OCI-LY7 (cell line): ENCODE results near the gene RPL12. TPM values are rescaled to one million over a fixed set of nuclear protein-coding genes. Genes with fewer than 3 reads are reported as not detected.
A peak's percentile ranks its signal among the peaks of the same experiment; 100 is the strongest.

Experiments used
- BruUV-seq: library from RNA; stranded (reverse); fragments of 400-500 nt; replicated peaks from 2 replicates; lab custom pipeline; 2021; lab: Mats Ljungman, UMichigan
- CTCF ChIA-PET: fragments of 300-600 bp; sonication (Branson Sonifier 250); formaldehyde crosslinking; loops from one replicate; lab custom pipeline; 2022; ENCODE audit warnings: antibody characterized with exemption; ENCODE audit not compliant: unreplicated experiment; lab: Charles Lee
- POLR2A ChIA-PET: fragments of 300-600 bp; sonication (Branson Sonifier 250); formaldehyde crosslinking; loops from one replicate; lab custom pipeline; 2022; ENCODE audit warnings: antibody characterized with exemption; lab: Charles Lee
- DNase-seq: peaks from one replicate; pipeline ENCODE4 v3.0.0-alpha.2; 2015; ENCODE audit warnings: low spot score
- H2AFZ ChIP-seq: fragments of 200-600 bp; sonication (generic), shearing (Covaris generic); 2 replicates; pipeline ENCODE4 v1.6.1; 2014; ENCODE audit warnings: mild to moderate bottlenecking, antibody characterized with exemption, low read length, moderate library complexity
- H3K27ac ChIP-seq: fragments of 200-600 bp; sonication (generic); 2 replicates; pipeline ENCODE4 v1.5.1; 2014; ENCODE audit warnings: mixed run types, low read depth, mild to moderate bottlenecking, moderate library complexity, low read length, inconsistent platforms; ENCODE audit not compliant: poor library complexity, severe bottlenecking
- H3K36me3 ChIP-seq: fragments of 200-600 bp; sonication (generic); 2 replicates; pipeline ENCODE4 v1.6.1; 2014; ENCODE audit warnings: mild to moderate bottlenecking, antibody characterized with exemption, low read length, moderate library complexity, mixed read lengths; ENCODE audit not compliant: insufficient read depth
- H3K4me1 ChIP-seq: fragments of 200-600 bp; sonication (generic); 2 replicates; pipeline ENCODE4 v1.5.1; 2014; ENCODE audit warnings: mild to moderate bottlenecking, low read length; ENCODE audit not compliant: insufficient read depth, poor library complexity, severe bottlenecking
- H3K4me2 ChIP-seq: fragments of 200-600 bp; sonication (generic); 2 replicates; pipeline ENCODE4 v1.6.1; 2014; ENCODE audit warnings: mild to moderate bottlenecking, low read length
- H3K4me3 ChIP-seq: fragments of 200-600 bp; sonication (generic); 2 replicates; pipeline ENCODE4 v1.5.1; 2014; ENCODE audit warnings: mild to moderate bottlenecking, low read depth, low read length; ENCODE audit not compliant: poor library complexity, severe bottlenecking
- H3K79me2 ChIP-seq: fragments of 200-600 bp; sonication (generic); 2 replicates; pipeline ENCODE4 v1.6.1; 2016; ENCODE audit warnings: low read depth, mild to moderate bottlenecking, low read length, moderate library complexity, mixed read lengths; ENCODE audit not compliant: insufficient read depth
- H3K9me2 ChIP-seq: fragments of 200-600 bp; sonication (generic); 2 replicates; pipeline ENCODE4 v1.6.1; 2016; ENCODE audit warnings: mild to moderate bottlenecking, low read length, mixed read lengths; ENCODE audit not compliant: insufficient read depth
- H3K9me3 ChIP-seq: fragments of 200-600 bp; sonication (generic); 2 replicates; pipeline ENCODE4 v1.6.1; 2014; ENCODE audit warnings: mild to moderate bottlenecking, mixed run types, low read length, mixed read lengths
- H4K20me1 ChIP-seq: fragments of 200-600 bp; sonication (generic); 2 replicates; pipeline ENCODE4 v1.6.1; 2014; ENCODE audit warnings: mild to moderate bottlenecking, antibody characterized with exemption, low read length, moderate library complexity, mixed read lengths; ENCODE audit not compliant: insufficient read depth
- CTCF ChIP-seq: fragments of 200-600 bp; sonication (generic); conservative IDR thresholded peaks from 2 replicates; pipeline ENCODE4 v1.5.1; 2014; ENCODE audit warnings: mild to moderate bottlenecking, antibody characterized with exemption, low read length, moderate library complexity, mixed read lengths
- EZH2phosphoT487 ChIP-seq: fragments of 200-600 bp; sonication (generic); IDR thresholded peaks from 2 replicates; pipeline ENCODE4 v1.6.1; 2018; ENCODE audit warnings: low read depth, borderline replicate concordance, mild to moderate bottlenecking, mixed run types, antibody characterized with exemption, low read length, moderate library complexity, mixed read lengths
- intact Hi-C: fragments of 100-400 bp; cut with micrococcal nuclease; formaldehyde crosslinking; loops from one replicate; pipeline ENCODE4 v1.10.0; 2022; ENCODE audit not compliant: unreplicated experiment
- total RNA-seq, 2 experiments: library from RNA; depleted of rRNA in 1 of 2; stranded (reverse); fragments of >200 nt in 1 of 2; shearing (Covaris generic) in 1 of 2; gene quantifications; 2 replicates each; pipeline ENCODE4 v1.2.3, GENCODE V29; 2014 to 2022

RPL12 gene
- total RNA-seq, 2 experiments from 2014 or later, result 1,622 to 1,868 TPM

GRCh38 chr9:127455324-127455992 is 4.3 kb upstream of the RPL12 start:
- CTCF ChIA-PET, result interaction anchor here (0.6 to 1.1 kb wide), 4 partner anchors 16 to 539 kb away, joined by 3 to 4 read pairs (median 3); no protein-coding TSS in a partner anchor
- Histone ChIP-seq H3K9me2 (no peaks in the 10 kb centered on the region), H3K4me3 (no peak overlapping the region), H2AFZ (no peak overlapping the region), H3K9me3 (no peaks in the 10 kb centered on the region), H4K20me1 (peaks cover 6% of the 10 kb centered on the region; the same call in 1 of the 2 replicates), H3K4me2 (peak overlapping the region; percentile 48; the same call in 1 of the 2 replicates), H3K4me1 (peaks cover 17% of the 10 kb centered on the region), H3K27ac (peak overlapping the region; percentile 50), H3K79me2 (peaks cover 11% of the 10 kb centered on the region), H3K36me3 (peaks cover 45% of the 10 kb centered on the region)
- no TSS peak for BruUV-seq
- intact Hi-C loops, result no loop called here
- peak; percentile 52 for DNase-seq
- TF ChIP-seq CTCF (peak; percentile 69), EZH2phosphoT487 (no peak)
- POLR2A ChIA-PET, result interaction anchor here (0.7 to 1.7 kb wide), 4 partner anchors 19 to 175 kb away, joined by 4 to 6 read pairs (median 5); no protein-coding TSS in a partner anchor

- peak overlapping the region; percentile 66 for H3K4me2 ChIP-seq
- H3K79me2 ChIP-seq, result peaks cover 39% of the 10 kb centered on the region
- H3K9me2 ChIP-seq, result no peaks in the 10 kb centered on the region
- H3K4me3 ChIP-seq, result peak overlapping the region; percentile 99
- no peak for TF ChIP-seq CTCF
- no peak for TF ChIP-seq EZH2phosphoT487
- peak overlapping the region; percentile 64; the same call in 1 of the 2 replicates for H2AFZ ChIP-seq
- H3K27ac ChIP-seq, result peak overlapping the region; percentile 52
- intact Hi-C loops, result no loop called here
- peaks cover 33% of the 10 kb centered on the region for H4K20me1 ChIP-seq
- no peak for DNase-seq
- BruUV-seq, result no TSS peak
- H3K4me1 ChIP-seq, result peaks cover 39% of the 10 kb centered on the region
- peaks cover 54% of the 10 kb centered on the region for H3K36me3 ChIP-seq
- ChIA-PET CTCF (no interaction called here), POLR2A (interaction anchor here (1.0 kb wide), 1 partner anchor 326 kb away, joined by 4 read pairs; the partner anchor contains the start of gene SH2D3C)
- no peaks in the 10 kb centered on the region for H3K9me3 ChIP-seq
Measured at GRCh38 chr9:127452691-127453090, 1.5 kb upstream of the RPL12 start.
